EL (cell line): Measurements from ENCODE around the gene PLD4.

Experiments
- DNase-seq: peaks from one replicate; pipeline ENCODE4 v3.0.0-alpha.2; 2016

Gene PLD4

DNA sequence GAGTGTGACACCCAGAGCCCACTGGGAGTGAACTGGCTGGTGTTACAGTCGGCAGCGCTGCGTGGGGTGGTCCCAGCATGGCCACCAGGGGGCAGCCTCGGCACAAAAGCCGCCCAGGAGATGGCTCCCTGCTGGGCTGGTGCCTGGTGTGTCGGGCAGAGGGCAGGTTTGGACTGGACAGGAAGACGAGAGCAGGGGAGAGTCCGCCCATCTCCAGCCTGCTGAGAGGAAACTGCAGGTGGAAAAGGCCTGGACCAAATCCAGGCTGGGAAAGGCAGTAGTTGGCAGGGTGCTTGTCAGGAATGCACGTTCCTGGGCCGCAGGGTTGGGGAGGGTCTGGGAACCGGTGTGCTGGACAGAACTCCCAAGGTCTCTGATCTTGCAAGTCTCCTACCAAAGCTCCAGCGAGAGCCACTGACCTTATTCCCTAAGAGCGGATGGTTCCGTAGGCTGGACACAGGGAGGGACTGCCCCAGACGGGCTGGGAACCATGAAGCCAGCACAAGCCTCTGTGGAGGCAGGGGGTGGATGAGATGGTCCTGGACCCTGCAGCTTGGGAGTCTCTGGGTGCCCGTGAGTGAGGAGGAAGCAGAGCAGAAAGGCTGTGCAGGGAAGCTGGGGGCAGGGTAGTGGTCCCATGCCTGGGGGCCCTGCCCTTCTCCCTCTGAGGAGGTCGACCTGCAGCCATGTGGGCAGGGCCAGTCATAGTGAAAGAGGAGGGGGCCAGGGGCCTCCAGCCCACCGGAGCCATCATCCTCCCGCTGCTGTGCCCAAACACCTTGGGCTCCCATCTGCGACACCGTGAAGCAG, 51.7 kb downstream of the PLD4 start:
- peak; percentile 84 for DNase-seq

DNA sequence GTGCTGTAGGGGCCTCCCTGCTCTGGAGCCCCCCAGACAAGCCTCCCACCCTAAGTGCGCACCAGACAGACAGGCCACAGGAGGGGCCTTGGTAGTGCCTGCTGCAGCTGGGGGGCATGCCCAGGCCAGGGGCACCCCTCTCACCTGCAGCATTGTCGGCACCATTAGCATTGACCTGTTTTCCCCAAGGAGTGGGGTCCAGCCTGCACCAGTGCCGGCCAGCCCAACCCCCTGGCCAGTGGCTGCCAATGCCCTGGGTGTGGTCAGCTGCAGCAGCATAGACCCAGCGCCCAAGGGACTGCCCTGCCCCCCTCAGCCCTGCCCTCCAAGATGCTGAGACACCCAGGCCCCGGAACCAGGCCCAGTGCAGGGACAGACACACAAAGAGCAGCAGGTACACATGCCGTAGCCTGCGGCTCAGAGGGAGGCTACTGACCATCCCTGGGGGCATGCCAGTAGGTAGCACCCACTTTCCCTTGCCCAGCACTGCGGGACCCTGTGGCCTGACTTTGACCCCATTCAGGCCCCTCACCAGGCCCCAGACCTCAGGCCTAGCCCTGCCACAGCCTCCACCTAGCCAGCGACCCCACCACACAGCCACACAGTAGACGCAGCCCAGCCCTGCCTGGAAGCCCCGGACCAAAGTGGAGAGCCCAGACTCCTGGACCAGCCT, 52.5 kb downstream of the PLD4 start:
- DNase-seq, result no peak

DNA sequence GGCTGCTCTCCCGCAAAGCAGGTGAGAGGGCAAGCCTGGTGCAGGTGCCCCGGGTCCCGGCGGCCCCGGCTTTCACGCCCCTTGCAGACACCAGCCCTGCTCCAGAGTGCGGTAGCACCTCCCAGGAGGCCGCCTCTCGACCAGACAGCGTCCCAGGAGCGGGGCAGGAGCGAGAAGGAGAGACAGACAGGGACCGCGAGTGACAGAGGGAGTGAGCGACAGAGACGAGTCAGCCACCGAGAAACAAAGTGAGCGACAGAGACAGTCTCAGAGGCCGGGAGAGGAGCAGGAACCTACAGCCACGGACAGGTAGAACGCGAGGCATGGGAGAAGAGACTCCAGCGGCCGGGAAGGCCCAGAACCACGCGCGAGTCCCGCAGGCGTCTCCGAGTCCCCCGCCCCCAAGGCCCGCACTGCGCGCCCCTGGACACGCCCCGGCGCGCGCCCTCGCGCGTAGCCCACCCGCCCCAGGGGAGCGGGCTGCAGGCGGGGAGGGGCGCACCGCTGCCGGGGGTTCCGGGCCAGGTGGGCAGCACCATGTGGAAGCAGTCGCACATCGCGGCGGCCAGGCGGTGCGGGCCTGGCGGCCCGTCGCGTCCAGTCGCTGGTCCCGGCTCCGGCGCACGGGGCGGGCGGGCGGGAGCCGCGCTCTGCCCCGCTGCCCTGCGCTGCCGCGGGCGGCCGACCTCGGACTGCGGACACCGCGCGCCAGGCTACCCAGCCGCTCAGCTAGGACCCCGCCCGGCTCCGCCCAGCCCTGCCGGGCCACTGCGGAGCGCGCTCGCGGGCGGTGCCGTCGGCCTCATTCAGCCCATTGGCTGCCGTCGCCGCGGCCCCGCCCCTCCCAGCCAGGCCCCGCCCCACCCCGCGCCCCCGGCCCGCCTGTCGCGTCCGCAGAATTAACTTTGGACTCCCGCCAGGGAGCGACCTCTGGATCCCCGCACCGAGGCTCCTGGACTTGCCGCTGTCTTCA, 53.3 kb downstream of the PLD4 start, which contains the start of gene AHNAK2:
Gene AHNAK2 (minus strand): TSS at position 694 of the 973 bp plus-strand sequence. CDS start 137 bp downstream, at position 557.
- peak; percentile 81 for DNase-seq

DNA sequence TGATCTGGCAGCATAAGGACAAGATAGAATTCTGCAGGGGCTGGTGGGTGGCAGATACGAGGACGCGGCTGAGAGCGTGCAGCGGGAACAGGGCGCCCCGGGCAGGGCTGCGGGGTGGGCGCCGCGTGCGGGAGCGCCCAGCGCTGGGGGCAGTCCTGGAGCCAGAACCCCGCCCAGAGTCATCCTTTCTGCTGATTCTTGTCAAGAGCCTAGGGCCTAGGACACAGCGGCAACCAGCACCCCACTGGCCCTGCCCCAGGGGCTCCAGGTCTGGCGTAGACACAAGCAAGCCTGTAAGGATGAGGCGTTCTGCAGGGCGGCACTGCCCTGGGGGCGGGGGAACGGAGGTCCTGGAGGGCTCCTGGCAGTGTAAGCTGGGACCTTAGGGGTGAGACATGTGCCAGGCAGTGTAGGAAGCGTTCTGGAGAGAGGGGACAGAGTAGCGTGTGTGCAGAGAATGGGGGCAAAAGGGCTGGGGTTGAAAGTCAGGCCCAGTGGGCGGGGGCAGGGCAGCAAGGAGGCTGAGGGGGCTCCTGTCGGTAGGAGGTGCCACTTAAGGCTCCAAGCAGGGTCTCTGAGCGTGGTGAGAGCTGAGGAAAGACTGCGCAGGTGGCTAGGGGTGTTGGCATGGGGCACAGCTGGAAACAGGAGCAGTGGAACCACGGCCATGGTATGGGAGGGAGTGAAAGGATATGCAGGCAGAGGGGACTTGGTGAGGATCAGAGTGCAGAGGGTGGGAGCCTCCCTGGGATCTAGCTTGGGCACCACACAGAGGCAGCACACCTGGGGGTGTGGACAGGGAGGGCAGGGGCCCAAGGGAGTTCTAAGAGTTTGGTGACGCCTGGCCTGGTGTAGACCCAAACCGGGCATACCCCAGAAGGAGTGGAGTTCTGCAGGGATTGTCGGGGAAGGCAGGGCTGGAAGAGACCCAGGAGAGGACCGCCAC, 54.3 kb downstream of the PLD4 start:
- no peak for DNase-seq

DNA sequence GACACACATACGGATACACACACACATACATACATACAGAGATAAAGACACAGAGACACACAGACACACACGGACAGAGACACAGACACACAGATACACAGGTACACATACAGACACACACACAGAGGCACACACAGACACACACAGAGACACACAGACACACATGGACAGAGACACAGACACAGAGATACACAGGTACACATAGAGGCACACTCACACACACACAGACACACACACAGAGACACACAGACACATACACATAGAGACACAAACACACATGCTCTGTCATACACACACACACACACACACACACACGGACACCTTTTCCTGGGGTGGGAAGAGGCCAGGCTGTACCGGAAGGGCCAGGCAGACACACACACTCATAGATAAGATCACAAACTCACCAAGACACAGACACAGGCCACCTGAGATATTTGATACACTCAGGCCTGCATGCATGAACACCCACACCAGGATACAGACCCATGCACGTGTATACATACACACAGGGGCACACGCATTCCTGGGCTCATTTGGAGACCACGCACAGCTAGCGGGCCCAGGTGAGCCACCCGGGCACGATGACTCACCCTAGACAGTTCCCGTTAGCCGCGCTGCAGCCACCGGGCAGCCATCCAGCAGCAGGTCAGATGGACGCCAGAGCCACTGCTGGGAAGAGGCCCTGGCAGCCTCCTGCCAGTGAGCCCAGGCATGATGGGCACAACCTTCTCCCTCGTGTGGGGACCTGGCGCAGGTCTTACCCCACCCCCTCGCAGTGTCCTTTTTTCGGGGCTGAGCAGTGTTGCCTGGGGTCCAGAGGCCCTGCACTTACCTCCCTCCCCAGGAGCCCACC, 55.3 kb downstream of the PLD4 start:
- DNase-seq, result no peak

DNA sequence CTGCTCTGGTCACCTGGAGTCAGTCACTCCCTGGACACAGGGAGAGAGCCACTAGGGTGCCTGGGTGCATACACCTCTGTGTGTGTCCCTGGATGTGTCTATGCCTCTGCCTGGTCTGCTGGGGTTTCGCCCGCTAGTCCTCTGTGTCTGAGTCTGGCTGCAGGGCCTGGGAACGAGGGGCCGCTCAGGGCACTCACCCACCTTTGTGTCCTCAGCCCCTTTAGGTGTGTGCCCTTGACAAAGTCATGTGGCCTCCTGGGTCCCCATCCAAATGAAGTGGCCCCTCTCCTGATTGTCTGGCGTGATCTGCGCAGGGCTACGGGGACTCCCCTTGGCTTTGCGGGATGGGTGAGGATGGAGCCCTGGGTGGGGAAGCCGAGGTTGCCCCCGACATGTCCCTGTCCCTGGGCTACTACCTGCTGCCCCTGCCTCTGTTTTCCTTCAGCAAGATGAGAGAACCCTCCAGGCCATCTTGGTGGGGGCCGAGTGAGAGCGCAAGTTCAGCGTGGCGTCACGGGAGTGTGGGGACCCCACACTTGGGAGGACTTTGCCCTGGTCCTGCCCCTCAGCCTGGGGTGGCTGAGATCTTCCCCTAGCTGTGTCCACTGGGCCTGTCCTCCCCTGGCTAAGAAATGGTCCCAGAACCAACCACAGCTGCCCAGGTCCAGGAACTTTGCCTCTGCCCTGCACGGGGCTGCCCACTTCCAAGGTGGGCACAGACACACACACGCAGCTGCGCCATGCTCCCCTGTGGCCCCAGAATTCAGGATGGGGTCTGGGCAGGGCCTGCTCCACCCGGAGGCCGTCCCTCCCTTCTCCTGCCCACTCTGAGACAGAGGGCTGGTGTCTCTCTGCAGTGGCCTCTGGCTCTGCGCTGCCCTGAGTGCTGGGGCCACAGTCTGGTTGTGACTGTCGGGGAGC, 56.2 kb downstream of the PLD4 start:
- no peak for DNase-seq

DNA sequence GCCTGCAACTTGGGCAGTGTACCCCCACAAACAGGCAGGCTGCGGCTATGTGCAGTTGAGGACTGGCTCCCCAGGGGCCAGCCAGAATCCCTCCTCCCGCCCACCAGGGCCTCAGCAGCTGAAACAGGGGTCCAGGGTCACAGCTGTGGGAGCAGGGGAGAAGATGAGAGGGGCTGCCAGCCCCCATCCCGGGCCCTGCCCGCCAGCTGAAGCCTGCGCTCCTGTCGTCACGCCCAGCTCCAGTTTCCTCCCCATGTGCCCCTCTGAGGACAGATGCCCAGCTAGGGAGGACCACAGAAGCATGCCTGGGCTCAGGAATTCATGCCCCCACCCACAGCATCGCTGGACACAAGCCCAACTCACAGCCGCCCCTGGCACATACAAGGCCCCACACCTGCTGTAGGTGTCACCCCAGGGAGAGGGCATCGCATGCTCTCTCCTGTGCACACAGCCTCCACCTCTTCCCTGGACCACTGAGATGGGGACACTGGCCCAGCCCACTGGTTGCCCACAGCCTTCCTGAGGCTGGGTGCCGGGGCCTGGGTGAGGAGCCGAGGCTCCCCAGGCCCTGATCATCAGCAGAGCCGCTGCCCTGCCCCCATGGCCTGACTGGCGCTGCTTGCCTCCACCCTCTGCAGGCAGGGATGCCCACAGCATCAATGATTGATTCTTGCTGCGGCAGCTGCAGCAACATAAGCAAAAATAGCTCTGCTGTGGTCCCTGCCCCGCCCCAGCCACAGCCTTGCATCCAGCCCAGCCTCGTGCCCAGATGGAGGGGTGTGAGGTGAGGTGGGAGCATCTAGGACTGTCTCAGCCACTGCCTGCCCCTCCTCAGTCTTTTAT, 57.2 kb downstream of the PLD4 start:
- no peak for DNase-seq

DNA sequence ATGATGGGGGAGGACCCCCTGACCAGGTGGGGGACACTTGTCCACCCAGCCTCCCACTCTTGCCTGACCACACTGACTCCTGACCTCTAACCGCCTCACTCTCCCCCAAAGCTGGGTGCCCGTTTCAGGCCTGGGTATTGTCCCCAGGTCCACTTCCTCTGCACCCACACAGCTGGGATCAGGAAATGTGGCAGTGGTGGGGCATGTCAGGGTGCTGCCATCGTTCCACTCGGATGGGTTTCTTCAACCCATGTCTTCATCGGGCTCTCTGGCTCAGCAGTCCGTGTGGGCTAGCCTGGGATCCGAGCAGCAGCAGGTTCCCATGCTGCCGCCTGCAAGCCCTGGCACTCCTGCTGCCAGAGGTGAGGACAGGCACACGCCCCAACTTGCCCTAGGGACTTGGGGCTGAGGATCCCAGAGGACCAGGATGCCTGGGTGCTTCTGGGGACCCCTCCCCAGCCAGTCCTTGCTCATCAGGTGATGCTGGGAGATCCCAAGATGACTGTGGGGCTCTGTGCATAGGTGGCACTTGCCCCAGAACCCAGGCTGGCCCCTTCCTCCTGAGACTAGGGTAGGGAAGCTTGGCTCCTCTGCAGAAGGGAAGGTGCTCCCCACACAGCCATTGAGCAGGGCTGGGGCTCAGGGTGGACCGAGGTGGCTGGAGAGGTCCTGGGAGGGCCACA, 58.0 kb downstream of the PLD4 start:
- DNase-seq, result no peak
